Right lobe of liver (tissue), 6 donors: ENCODE measurements around the gene MTERF2. TPM values are rescaled to one million over a fixed set of nuclear protein-coding genes. Genes with fewer than 3 reads are reported as not detected.

Experiments used
- ATAC-seq, 4 donors: fragments of 200-7000 bp; cut with Tn5 transposase; one replicate each; pipeline ENCODE4 v1.9.1; 2020; ENCODE audit warnings: mild to moderate bottlenecking in 4 of 4, moderate library complexity in 4 of 4
- DNase-seq, 3 donors: peaks; one replicate each; pipeline ENCODE4 v3.0.0-alpha.2; 2020
- H3K27ac ChIP-seq, 3 donors: fragments of 200-600 bp; one replicate each; pipeline ENCODE4 v1.8.0; 2022
- H3K27me3 ChIP-seq, 2 donors: fragments of 200-600 bp; one replicate each; pipeline ENCODE4 v1.8.0; 2022
- H3K36me3 ChIP-seq, 4 donors: fragments of 200-600 bp; sonication (generic) in 1 of 4; one replicate each; pipeline versions ENCODE4 v1.5.1 to v1.8.0; 2017 to 2022; ENCODE audit warnings: control low read depth in 1 of 4
- H3K4me1 ChIP-seq, 4 donors: fragments of 200-600 bp; sonication (generic) in 1 of 4; one replicate each; pipeline versions ENCODE4 v1.5.1 to v1.8.0; 2017 to 2022; ENCODE audit warnings: control low read depth in 1 of 4
- H3K4me3 ChIP-seq, 3 donors: fragments of 200-600 bp; one replicate each; pipeline ENCODE4 v1.8.0; 2022
- H3K9me3 ChIP-seq, 4 donors: fragments of 200-600 bp; sonication (generic) in 1 of 4; one replicate each; pipeline versions ENCODE4 v1.5.1 to v1.8.0; 2017 to 2022; ENCODE audit warnings: control low read depth in 1 of 4
- POLR2A ChIP-seq: fragments of 450-650 bp; IDR thresholded peaks from one replicate; pipeline ENCODE4 v1.6.1; 2017; ENCODE audit warnings: antibody characterized with exemption, mild to moderate bottlenecking
- WGBS: methylation state at CpG from one replicate; pipeline ENCODE4 v1.1.6; 2018; ENCODE audit warnings: low coverage, low lambda C conversion rate; ENCODE audit not compliant: insufficient coverage; ENCODE audit errors: missing lambda C conversion rate; 5-methylcytosine and 5-hydroxymethylcytosine counted together
- intact Hi-C, 2 donors: fragments of 100-400 bp; cut with DNase I; formaldehyde crosslinking; loops; one replicate each; pipeline versions ENCODE4 v1.11.2 to v1.14.1; 2022
- total RNA-seq, 6 experiments: library from RNA; depleted of rRNA in 2 of 6; stranded (reverse); fragments of >200 nt in 2 of 6; fragmentation: NEBNext Ultra II Directional in 3 of 6; extraction: Animal tissue kit (Norgen Biotek cat#: 25700) in 3 of 6; gene quantifications; one replicate each; pipeline versions ENCODE4 v1.1.0 to v1.2.4, GENCODE V29; 2016 to 2023
- TF ChIP-seq, protein P1 (sequence below), 4 donors: fragments of 200-600 bp in 3 of 4; fragments of 450-650 bp in 1 of 4; IDR thresholded peaks; one replicate each; pipeline versions ENCODE4 v1.5.1 to v1.8.0; 2016 to 2022; ENCODE audit warnings: antibody characterized with exemption in 4 of 4, mild to moderate bottlenecking in 2 of 4
- donor health status: DM: no; HTN: yes; CAD: no.
- donor health status: DM: no; HTN: no; CAD: no.
- donor health status: DM: no; HTN: no; CAD: no.
- donor health status: DM: no; HTN: yes; CAD: no.
- donor health status: DM: no; HTN: yes; CAD: no.

Gene MTERF2
- total RNA-seq, 6 experiments from 2014 or later: 7.2 to 14.4 (median 12.0) TPM

DNA sequence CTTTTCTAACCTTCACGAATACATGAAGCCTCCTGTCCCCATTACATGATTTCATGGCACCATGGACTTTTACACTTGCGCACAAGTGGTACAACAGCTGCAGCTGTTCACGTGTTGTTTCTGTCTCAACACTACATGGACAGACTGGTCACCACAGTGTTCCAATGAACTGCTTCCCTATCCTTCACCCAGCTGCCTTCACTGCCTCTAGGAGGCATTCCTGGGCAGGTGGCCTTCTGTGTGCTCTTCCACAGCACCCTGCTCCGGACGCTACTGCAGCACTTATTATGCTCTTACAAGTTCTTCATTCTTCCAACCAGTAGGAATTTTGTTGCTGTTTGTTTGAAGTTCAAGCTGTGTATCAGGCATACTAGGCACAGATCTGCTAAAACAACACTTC lies 1.5 kb downstream of the MTERF2 start:
- no peak for DNase-seq
- peaks cover 0 to 14% (median 6%) of the 10 kb centered on the region in 4 donors for H3K4me1 ChIP-seq
- intact Hi-C loops: no loop called here
- H3K4me3 ChIP-seq: peak overlapping the region in 1 of 3 donors; percentile 78
- 90% methylated on average over 3 of the region's 5 CpGs for WGBS
- TF ChIP-seq, protein P1, sequence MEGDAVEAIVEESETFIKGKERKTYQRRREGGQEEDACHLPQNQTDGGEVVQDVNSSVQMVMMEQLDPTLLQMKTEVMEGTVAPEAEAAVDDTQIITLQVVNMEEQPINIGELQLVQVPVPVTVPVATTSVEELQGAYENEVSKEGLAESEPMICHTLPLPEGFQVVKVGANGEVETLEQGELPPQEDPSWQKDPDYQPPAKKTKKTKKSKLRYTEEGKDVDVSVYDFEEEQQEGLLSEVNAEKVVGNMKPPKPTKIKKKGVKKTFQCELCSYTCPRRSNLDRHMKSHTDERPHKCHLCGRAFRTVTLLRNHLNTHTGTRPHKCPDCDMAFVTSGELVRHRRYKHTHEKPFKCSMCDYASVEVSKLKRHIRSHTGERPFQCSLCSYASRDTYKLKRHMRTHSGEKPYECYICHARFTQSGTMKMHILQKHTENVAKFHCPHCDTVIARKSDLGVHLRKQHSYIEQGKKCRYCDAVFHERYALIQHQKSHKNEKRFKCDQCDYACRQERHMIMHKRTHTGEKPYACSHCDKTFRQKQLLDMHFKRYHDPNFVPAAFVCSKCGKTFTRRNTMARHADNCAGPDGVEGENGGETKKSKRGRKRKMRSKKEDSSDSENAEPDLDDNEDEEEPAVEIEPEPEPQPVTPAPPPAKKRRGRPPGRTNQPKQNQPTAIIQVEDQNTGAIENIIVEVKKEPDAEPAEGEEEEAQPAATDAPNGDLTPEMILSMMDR (IDR thresholded peaks at IDR 0.05): no peak
- no peak for TF ChIP-seq POLR2A
- no peaks in the 10 kb centered on the region for H3K36me3 ChIP-seq
- H3K27ac ChIP-seq: no peak overlapping the region
- no peaks in the 10 kb centered on the region for H3K27me3 ChIP-seq
- H3K9me3 ChIP-seq: no peaks in the 10 kb centered on the region
- ATAC-seq: peak in 1 of 4 donors; percentile 17

DNA sequence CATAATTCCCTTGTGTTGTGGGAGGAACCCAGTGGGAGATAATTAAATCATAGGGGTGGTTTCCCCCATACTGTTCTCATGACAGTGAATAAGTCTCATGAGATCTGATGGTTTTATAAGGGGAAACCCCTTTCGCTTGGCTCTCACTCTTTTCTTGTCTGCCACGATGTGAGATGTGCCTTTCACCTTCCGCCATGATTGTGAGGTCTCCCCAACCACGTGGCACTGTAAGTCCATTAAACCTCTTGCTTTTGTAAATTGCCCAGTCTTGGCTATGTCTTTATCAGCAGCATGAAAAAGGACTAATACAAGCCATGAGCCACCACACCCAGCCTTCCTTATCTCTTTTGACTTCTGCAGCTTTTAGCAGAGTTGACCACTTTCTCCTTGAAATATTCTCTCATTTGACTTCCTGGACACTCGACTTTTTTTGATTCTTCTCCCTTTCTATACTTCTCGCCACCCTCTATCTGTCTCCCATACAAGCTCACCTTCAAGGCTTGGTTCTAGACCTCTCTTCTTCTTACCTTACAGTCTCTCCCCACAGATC lies 2.3 kb downstream of the MTERF2 start:
- 96% methylated on average over 6 of the region's 6 CpGs for WGBS
- H3K9me3 ChIP-seq: no peaks in the 10 kb centered on the region
- ATAC-seq (no peak), DNase-seq (no peak)
- H3K27me3 ChIP-seq: no peaks in the 10 kb centered on the region
- TF ChIP-seq POLR2A: no peak
- TF ChIP-seq, protein P1 (IDR thresholded peaks at IDR 0.05): no peak
- no peaks in the 10 kb centered on the region for H3K36me3 ChIP-seq
- no peak overlapping the region for H3K4me3 ChIP-seq
- H3K4me1 ChIP-seq: peaks cover 0 to 16% (median 6%) of the 10 kb centered on the region in 4 donors
- intact Hi-C loops: no loop called here
- H3K27ac ChIP-seq: no peak overlapping the region

DNA sequence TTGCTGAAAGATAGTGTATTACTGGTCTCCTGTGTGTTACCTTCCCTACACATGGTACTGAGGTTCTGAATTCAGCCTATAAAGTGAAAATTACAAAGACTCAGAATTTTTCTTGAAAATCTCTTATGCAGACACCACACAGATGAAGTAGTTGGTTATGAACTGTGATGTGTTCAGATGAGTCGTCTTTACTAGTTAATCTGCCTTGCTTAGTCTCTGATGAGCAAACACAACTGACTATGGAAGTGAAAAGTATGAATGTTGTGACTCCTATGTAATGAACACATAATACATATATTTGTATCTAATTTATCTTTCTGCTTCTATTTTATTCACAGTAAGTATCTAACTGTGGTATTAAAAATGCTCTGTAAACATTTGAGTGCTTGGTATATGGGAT lies 4.7 kb downstream of the MTERF2 start:
- H3K4me1 ChIP-seq: peaks cover 0 to 40% (median 14%) of the 10 kb centered on the region in 4 donors
- no peak for DNase-seq
- ATAC-seq: no peak
- H3K27ac ChIP-seq: no peak overlapping the region
- intact Hi-C loops: no loop called here
- TF ChIP-seq, protein P1 (IDR thresholded peaks at IDR 0.05): no peak
- no peak for TF ChIP-seq POLR2A
- 86% methylated on average over 1 of the region's 1 CpG for WGBS
- no peak overlapping the region for H3K4me3 ChIP-seq
- H3K9me3 ChIP-seq: no peaks in the 10 kb centered on the region
- H3K36me3 ChIP-seq: no peaks in the 10 kb centered on the region
- no peaks in the 10 kb centered on the region for H3K27me3 ChIP-seq

DNA sequence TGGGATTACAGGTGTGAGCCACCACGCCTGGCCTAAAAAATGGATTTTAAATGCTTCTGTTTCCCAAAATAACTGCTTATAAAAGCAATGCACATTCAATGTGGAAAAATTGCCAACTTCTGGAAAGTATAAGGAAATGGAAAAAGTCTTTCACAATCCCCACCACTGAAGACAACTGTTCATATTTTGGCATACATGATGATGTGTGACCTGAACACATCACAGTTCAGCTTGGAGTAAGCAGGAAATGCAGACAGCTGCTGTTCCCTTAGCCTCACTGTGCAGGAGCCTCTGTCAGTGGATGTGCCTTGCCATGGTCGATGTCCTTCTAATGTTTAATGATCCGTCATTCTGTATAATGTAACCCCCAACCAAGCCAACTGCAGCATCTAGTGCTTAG lies 5.2 kb downstream of the MTERF2 start:
- ATAC-seq (peak in 1 of 4 donors; percentile 18), DNase-seq (no peak)
- H3K36me3 ChIP-seq: no peaks in the 10 kb centered on the region
- H3K27me3 ChIP-seq: no peaks in the 10 kb centered on the region
- H3K27ac ChIP-seq: no peak overlapping the region
- no peak overlapping the region for H3K4me3 ChIP-seq
- H3K4me1 ChIP-seq: peaks cover 0 to 45% (median 16%) of the 10 kb centered on the region in 4 donors
- H3K9me3 ChIP-seq: no peaks in the 10 kb centered on the region
- intact Hi-C loops: no loop called here
- TF ChIP-seq, protein P1 (IDR thresholded peaks at IDR 0.05): no peak
- no peak for TF ChIP-seq POLR2A
- 81% methylated on average over 2 of the region's 3 CpGs for WGBS
